Measurements from ENCODE around the gene PRND. TPM values are rescaled to one million over a fixed set of nuclear protein-coding genes. Genes with fewer than 3 reads are reported as not detected.

Gene PRND
- total and polyA plus RNA-seq, 5 donors = not detected

GRCh38 chr20:4708036-4708435 is 13.7 kb upstream of the PRND start:
- ATAC-seq (no peak), DNase-seq (no peak)
- no peaks in the 10 kb centered on the region for H3K4me1 ChIP-seq (ENCODE audit: control insufficient read depth, insufficient read depth, low read length)
- WGBS = 82% methylated on average over 3 of the region's 3 CpGs
- no peaks in the 10 kb centered on the region for H3K9me3 ChIP-seq (ENCODE audit: control insufficient read depth, low read length)
- H3K27me3 ChIP-seq (ENCODE audit: control insufficient read depth, insufficient read depth) = no peaks in the 10 kb centered on the region
- H3K27ac ChIP-seq (ENCODE audit: low read length) = no peak overlapping the region
- H3K4me3 ChIP-seq (ENCODE audit: low read length) = no peak overlapping the region
- intact Hi-C loops (cut with DNase I) = no loop called here

DNA sequence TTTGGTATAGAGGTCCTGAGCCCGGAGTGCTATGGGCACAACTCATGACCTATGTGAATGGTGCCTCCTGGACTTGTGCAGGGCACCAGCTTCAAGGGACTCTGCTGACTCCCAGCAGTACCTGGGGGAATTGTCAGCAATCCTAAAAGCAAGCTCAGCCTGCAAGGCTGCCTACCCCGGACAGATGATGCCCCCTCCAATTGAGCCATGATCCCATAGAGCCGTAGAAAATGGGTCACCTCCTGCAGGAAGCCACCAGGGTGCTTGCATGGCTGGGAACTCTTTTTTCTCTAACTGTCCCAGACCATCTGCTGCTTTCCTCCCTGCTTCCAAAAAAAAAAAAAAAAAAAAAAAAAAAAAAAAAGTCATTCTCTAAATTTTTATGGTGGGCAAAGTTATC is 12.9 kb upstream of the PRND start:
- WGBS = 93% methylated on average over 3 of the region's 3 CpGs
- Histone ChIP-seq H3K27ac (ENCODE audit: low read length) (no peak overlapping the region), H3K4me1 (ENCODE audit: control insufficient read depth, insufficient read depth, low read length) (no peaks in the 10 kb centered on the region), H3K9me3 (ENCODE audit: control insufficient read depth, low read length) (no peaks in the 10 kb centered on the region), H3K4me3 (ENCODE audit: low read length) (no peak overlapping the region), H3K27me3 (ENCODE audit: control insufficient read depth, insufficient read depth) (no peaks in the 10 kb centered on the region)
- no peak for ATAC-seq
- intact Hi-C loops (cut with DNase I) = no loop called here
- DNase-seq = no peak

GRCh38 chr20:4709261-4710105 is 12.2 kb upstream of the PRND start:
- Histone ChIP-seq H3K27ac (ENCODE audit: low read length) (no peak overlapping the region), H3K9me3 (ENCODE audit: control insufficient read depth, low read length) (no peaks in the 10 kb centered on the region), H3K4me3 (ENCODE audit: low read length) (no peak overlapping the region), H3K27me3 (ENCODE audit: control insufficient read depth, insufficient read depth) (no peaks in the 10 kb centered on the region), H3K4me1 (ENCODE audit: control insufficient read depth, insufficient read depth, low read length) (no peaks in the 10 kb centered on the region)
- ATAC-seq (no peak), DNase-seq (no peak)
- intact Hi-C loops (cut with DNase I) = no loop called here
- WGBS = 94% methylated on average over 10 of the region's 10 CpGs

- H3K27me3 ChIP-seq (ENCODE audit: control insufficient read depth, insufficient read depth) = no peaks in the 10 kb centered on the region
- no peaks in the 10 kb centered on the region for H3K4me1 ChIP-seq (ENCODE audit: control insufficient read depth, insufficient read depth, low read length)
- no peak for DNase-seq
- intact Hi-C loops (cut with DNase I) = no loop called here
- H3K9me3 ChIP-seq (ENCODE audit: control insufficient read depth, low read length) = no peaks in the 10 kb centered on the region
- H3K4me3 ChIP-seq (ENCODE audit: low read length) = no peak overlapping the region
- WGBS = 95% methylated on average over 6 of the region's 6 CpGs
- ATAC-seq = no peak
- H3K27ac ChIP-seq (ENCODE audit: low read length) = no peak overlapping the region
Observed at GRCh38 chr20:4710106-4710475, 11.6 kb upstream of the PRND start.

DNA sequence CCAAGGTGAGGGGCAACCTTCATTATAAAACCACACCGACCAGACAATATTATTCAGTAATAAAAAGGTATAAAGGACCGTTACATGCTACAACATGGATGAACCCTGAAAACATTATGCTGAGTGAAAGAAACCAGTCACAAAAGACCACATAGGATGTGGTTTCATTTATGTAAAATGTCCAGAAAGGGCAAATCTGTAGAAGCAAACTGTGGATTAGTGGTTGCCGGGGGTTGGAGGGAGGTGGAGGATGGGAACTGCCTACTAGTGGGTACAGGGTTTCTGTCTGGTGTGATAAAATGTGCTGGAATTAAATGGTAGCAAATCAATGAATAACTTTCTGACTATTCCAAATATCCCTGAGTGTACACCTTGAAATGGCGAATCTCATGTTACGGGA is 10.2 kb upstream of the PRND start:
- DNase-seq (no peak), ATAC-seq (no peak)
- Histone ChIP-seq H3K4me3 (ENCODE audit: low read length) (no peak overlapping the region), H3K4me1 (ENCODE audit: control insufficient read depth, insufficient read depth, low read length) (no peaks in the 10 kb centered on the region), H3K27ac (ENCODE audit: low read length) (no peak overlapping the region), H3K9me3 (ENCODE audit: control insufficient read depth, low read length) (no peaks in the 10 kb centered on the region), H3K27me3 (ENCODE audit: control insufficient read depth, insufficient read depth) (no peaks in the 10 kb centered on the region)
- 91% methylated on average over 5 of the region's 5 CpGs for WGBS
- intact Hi-C loops (cut with DNase I) = no loop called here

GRCh38 chr20:4713401-4713800 is 8.3 kb upstream of the PRND start:
- H3K27ac ChIP-seq (ENCODE audit: low read length) = no peak overlapping the region
- DNase-seq (no peak), ATAC-seq (no peak)
- no peaks in the 10 kb centered on the region for H3K9me3 ChIP-seq (ENCODE audit: control insufficient read depth, low read length)
- no peak overlapping the region for H3K4me3 ChIP-seq (ENCODE audit: low read length)
- no peaks in the 10 kb centered on the region for H3K27me3 ChIP-seq (ENCODE audit: control insufficient read depth, insufficient read depth)
- 93% methylated on average over 7 of the region's 7 CpGs for WGBS
- no peaks in the 10 kb centered on the region for H3K4me1 ChIP-seq (ENCODE audit: control insufficient read depth, insufficient read depth, low read length)
- intact Hi-C loops (cut with DNase I) = no loop called here

- Histone ChIP-seq H3K27me3 (ENCODE audit: control insufficient read depth, insufficient read depth) (no peaks in the 10 kb centered on the region), H3K4me3 (ENCODE audit: low read length) (no peak overlapping the region), H3K4me1 (ENCODE audit: control insufficient read depth, insufficient read depth, low read length) (no peaks in the 10 kb centered on the region), H3K27ac (ENCODE audit: low read length) (no peak overlapping the region), H3K9me3 (ENCODE audit: control insufficient read depth, low read length) (no peaks in the 10 kb centered on the region)
- 77% methylated on average over 1 of the region's 1 CpG for WGBS
- intact Hi-C loops (cut with DNase I) = no loop called here
- DNase-seq (no peak), ATAC-seq (no peak)
Observed at GRCh38 chr20:4714818-4715217, 6.9 kb upstream of the PRND start.

- DNase-seq (no peak), ATAC-seq (no peak)
- Histone ChIP-seq H3K27ac (ENCODE audit: low read length) (no peak overlapping the region), H3K4me3 (ENCODE audit: low read length) (no peak overlapping the region), H3K27me3 (ENCODE audit: control insufficient read depth, insufficient read depth) (no peaks in the 10 kb centered on the region), H3K4me1 (ENCODE audit: control insufficient read depth, insufficient read depth, low read length) (no peaks in the 10 kb centered on the region), H3K9me3 (ENCODE audit: control insufficient read depth, low read length) (no peaks in the 10 kb centered on the region)
- WGBS = 80% methylated on average over 12 of the region's 12 CpGs
- intact Hi-C loops (cut with DNase I) = no loop called here
Observed at GRCh38 chr20:4717816-4718570, 3.7 kb upstream of the PRND start.

- H3K27me3 ChIP-seq (ENCODE audit: control insufficient read depth, insufficient read depth) = no peaks in the 10 kb centered on the region
- no peaks in the 10 kb centered on the region for H3K4me1 ChIP-seq (ENCODE audit: control insufficient read depth, insufficient read depth, low read length)
- WGBS = 95% methylated on average over 2 of the region's 2 CpGs
- ATAC-seq = no peak
- no peaks in the 10 kb centered on the region for H3K9me3 ChIP-seq (ENCODE audit: control insufficient read depth, low read length)
- DNase-seq = no peak
- no peak overlapping the region for H3K27ac ChIP-seq (ENCODE audit: low read length)
- H3K4me3 ChIP-seq (ENCODE audit: low read length) = no peak overlapping the region
- intact Hi-C loops (cut with DNase I) = no loop called here
Observed at GRCh38 chr20:4719190-4719589, 2.5 kb upstream of the PRND start.

DNA sequence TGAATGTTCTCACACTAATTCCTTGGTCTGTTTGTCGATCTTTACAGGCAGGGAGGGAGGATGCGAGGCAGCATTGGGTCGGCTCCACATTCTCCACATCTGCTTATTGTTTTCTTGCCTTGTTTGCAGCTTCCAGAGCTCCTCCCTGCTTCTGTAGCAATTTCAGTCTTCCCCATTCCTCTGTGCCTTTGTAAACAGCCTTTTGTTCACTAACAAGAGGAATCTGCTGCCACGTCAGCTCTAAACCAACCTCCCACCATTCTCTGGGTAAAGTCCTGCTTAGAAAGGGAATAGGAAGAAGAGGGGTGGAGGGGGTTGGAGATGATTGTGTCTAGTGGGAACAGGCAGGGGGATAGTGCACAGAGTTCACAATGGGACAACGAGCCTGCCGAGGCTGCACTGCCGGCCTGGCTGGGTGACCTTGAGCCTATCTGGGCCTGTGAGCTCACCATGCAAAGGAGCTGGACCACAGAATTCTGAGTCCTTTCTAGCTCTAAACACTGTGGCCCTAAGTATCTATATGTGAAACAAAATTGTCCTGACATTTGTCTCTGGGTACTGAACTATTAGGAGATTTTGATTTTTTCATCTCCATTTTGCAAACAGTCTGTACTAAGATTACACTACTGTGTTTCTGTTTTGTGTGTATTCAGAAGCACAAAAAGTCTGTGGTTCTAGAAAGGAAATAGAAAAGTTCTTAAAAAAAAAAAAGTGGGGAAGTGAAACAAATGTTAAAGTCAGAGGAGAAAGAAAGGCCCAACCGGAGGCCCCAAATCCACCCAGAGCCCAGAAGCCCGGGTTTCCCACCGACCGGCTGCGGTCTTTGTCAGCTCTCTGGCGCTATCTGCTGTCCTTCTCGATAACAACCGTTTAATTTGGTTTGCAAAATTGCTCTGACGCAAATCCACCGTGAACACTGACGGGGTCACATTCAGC is 1.4 kb upstream of the PRND start:
- Histone ChIP-seq H3K9me3 (ENCODE audit: control insufficient read depth, low read length) (no peaks in the 10 kb centered on the region), H3K4me1 (ENCODE audit: control insufficient read depth, insufficient read depth, low read length) (no peaks in the 10 kb centered on the region), H3K4me3 (ENCODE audit: low read length) (no peak overlapping the region), H3K27ac (ENCODE audit: low read length) (peak overlapping the region; percentile 25), H3K27me3 (ENCODE audit: control insufficient read depth, insufficient read depth) (no peaks in the 10 kb centered on the region)
- peak; percentile 73 to 89 (median 84) for DNase-seq
- 20% methylated on average over 18 of the region's 18 CpGs for WGBS
- intact Hi-C loops (cut with DNase I) = loop anchor here (1.0 to 2.0 kb wide), 3 partner anchors 112 to 114 kb away; no protein-coding TSS in a partner anchor
- ATAC-seq = peak; percentile 84 to 86

All from right cardiac atrium (tissue), 5 donors.